CD4-positive, alpha-beta T cell (primary cell): ENCODE data around the gene MBOAT1. TPM values are rescaled to one million over a fixed set of nuclear protein-coding genes. Genes with fewer than 3 reads are reported as not detected.
A peak's percentile ranks its signal among the peaks of the same experiment; 100 is the strongest.

ENCODE experiments used
- ATAC-seq: fragments of 200-7000 bp; cut with Tn5 transposase; one replicate; pipeline ENCODE4 v1.10.0; 2022; ENCODE audit warnings: mild to moderate bottlenecking; ENCODE audit not compliant: poor library complexity
- CTCF ChIA-PET: fragments of 350-600 bp; sonication (Branson Sonifier 250); formaldehyde crosslinking; loops from one replicate; lab custom pipeline; 2021; ENCODE audit warnings: antibody characterized with exemption, inconsistent platforms; lab: Charles Lee
- POLR2A ChIA-PET: fragments of 350-600 bp; sonication (Branson Sonifier 250); formaldehyde crosslinking; loops from one replicate; lab custom pipeline; 2021; ENCODE audit warnings: antibody characterized with exemption, inconsistent platforms; lab: Charles Lee
- DNase-seq, 14 experiments: peaks; one replicate each; pipeline ENCODE4 v3.0.0-alpha.2; 2013 to 2020; ENCODE audit warnings: mixed read lengths in 2 of 14
- H3K27ac ChIP-seq, 2 donors: one replicate each; pipeline versions ENCODE4 v1.5.1 to v1.7.0; 2013; ENCODE audit warnings: low read length in 2 of 2, low read depth in 1 of 2, mild to moderate bottlenecking in 1 of 2
- H3K27me3 ChIP-seq, 2 experiments: 1 replicate in 1 of 2; 2 replicates in 1 of 2; pipeline versions ENCODE4 v1.6.1 to v1.7.0; 2013; ENCODE audit warnings: low read length in 2 of 2, control low read depth in 1 of 2, mild to moderate bottlenecking in 1 of 2, moderate library complexity in 1 of 2; ENCODE audit not compliant: insufficient read depth in 2 of 2, control insufficient read depth in 1 of 2
- H3K36me3 ChIP-seq: one replicate; pipeline ENCODE4 v1.6.1; 2013; ENCODE audit warnings: low read length, control low read depth; ENCODE audit not compliant: insufficient read depth
- H3K4me1 ChIP-seq: one replicate; pipeline ENCODE4 v1.6.1; 2013; ENCODE audit warnings: low read length, control low read depth; ENCODE audit not compliant: insufficient read depth
- H3K4me3 ChIP-seq: one replicate; pipeline ENCODE4 v1.5.1; 2013; ENCODE audit warnings: mild to moderate bottlenecking, low read length, moderate library complexity
- H3K9me3 ChIP-seq, 2 experiments: 1 replicate in 1 of 2; 2 replicates in 1 of 2; pipeline versions ENCODE4 v1.6.1 to v1.7.0; 2013; ENCODE audit warnings: low read length in 2 of 2, mild to moderate bottlenecking in 2 of 2, control low read depth in 1 of 2, moderate library complexity in 1 of 2; ENCODE audit not compliant: control insufficient read depth in 1 of 2, insufficient read depth in 1 of 2
- H3K27ac Mint-ChIP-seq: one replicate; pipeline ENCODE4 v1.8.0; 2020; ENCODE audit warnings: mixed read lengths
- H3K27me3 Mint-ChIP-seq: one replicate; pipeline ENCODE4 v1.8.0; 2021; ENCODE audit warnings: mixed read lengths
- H3K36me3 Mint-ChIP-seq: one replicate; pipeline ENCODE4 v1.8.0; 2021; ENCODE audit warnings: low read depth, mixed read lengths
- H3K4me1 Mint-ChIP-seq: one replicate; pipeline ENCODE4 v1.8.0; 2021; ENCODE audit warnings: low read depth, mixed read lengths
- H3K4me3 Mint-ChIP-seq: one replicate; pipeline ENCODE4 v1.8.0; 2020; ENCODE audit warnings: mild to moderate bottlenecking, mixed read lengths
- H3K9me3 Mint-ChIP-seq: one replicate; pipeline ENCODE4 v1.8.0; 2020; ENCODE audit warnings: mixed read lengths
- intact Hi-C, 2 experiments: fragments of 100-400 bp; cut with DNase I in 1 of 2; cut with micrococcal nuclease in 1 of 2; formaldehyde crosslinking; loops; one replicate each; pipeline versions ENCODE4 v1.15.1 to v1.9.0; 2023 to 2025; cut with DNase I, micrococcal nuclease
- total RNA-seq, 174 experiments: library from RNA in 2 of 174; stranded (reverse) in 2 of 174; gene quantifications; one replicate each; pipeline ENCODE4 v1.2.3 and lab custom pipeline; 2021 to 2026
- TF ChIP-seq, protein P1 (sequence below): fragments of 200-600 bp; IDR thresholded peaks from one replicate; pipeline ENCODE4 v1.8.0; 2022; ENCODE audit warnings: antibody characterized with exemption, mild to moderate bottlenecking

MBOAT1 gene
- total RNA-seq, 2 experiments from 2014 or later, result 17.2 to 18.5 TPM

DNA sequence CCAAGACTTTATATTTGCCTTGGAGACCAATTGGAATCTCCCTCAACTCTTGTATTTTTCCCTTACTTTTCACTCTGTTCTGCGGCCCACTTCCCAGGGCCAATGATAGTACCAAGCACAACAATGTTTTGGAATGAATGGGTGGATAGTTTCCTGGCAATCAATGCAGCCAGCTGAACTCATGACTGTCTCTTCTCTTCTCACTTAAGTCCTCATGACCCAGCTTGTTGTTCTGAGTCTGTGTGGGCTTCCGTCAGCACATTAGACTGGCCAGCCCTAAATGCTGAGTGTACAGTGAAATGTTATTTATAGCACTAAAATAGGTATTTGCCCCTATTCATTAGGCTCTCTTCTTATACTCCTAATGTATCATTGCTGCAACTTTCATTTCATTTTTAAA is 5.6 kb upstream of the MBOAT1 start:
- POLR2A ChIA-PET, result no interaction called here
- DNase-seq (no peak), ATAC-seq (no peak)
- Mint-ChIP-seq H3K36me3 (peaks cover 2% of the 10 kb centered on the region), H3K4me3 (no peak overlapping the region), H3K9me3 (no peaks in the 10 kb centered on the region), H3K4me1 (peaks cover 10% of the 10 kb centered on the region), H3K27me3 (no peaks in the 10 kb centered on the region), H3K27ac (no peak overlapping the region)
- no peaks in the 10 kb centered on the region for H3K36me3 ChIP-seq
- CTCF ChIA-PET, result no interaction called here
- no peaks in the 10 kb centered on the region for H3K9me3 ChIP-seq
- intact Hi-C loops, result no loop called here
- H3K27me3 ChIP-seq, result no peaks in the 10 kb centered on the region
- TF ChIP-seq, protein P1, sequence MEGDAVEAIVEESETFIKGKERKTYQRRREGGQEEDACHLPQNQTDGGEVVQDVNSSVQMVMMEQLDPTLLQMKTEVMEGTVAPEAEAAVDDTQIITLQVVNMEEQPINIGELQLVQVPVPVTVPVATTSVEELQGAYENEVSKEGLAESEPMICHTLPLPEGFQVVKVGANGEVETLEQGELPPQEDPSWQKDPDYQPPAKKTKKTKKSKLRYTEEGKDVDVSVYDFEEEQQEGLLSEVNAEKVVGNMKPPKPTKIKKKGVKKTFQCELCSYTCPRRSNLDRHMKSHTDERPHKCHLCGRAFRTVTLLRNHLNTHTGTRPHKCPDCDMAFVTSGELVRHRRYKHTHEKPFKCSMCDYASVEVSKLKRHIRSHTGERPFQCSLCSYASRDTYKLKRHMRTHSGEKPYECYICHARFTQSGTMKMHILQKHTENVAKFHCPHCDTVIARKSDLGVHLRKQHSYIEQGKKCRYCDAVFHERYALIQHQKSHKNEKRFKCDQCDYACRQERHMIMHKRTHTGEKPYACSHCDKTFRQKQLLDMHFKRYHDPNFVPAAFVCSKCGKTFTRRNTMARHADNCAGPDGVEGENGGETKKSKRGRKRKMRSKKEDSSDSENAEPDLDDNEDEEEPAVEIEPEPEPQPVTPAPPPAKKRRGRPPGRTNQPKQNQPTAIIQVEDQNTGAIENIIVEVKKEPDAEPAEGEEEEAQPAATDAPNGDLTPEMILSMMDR, result no peak
- no peak overlapping the region for H3K4me3 ChIP-seq
- no peak overlapping the region for H3K27ac ChIP-seq
- H3K4me1 ChIP-seq, result peaks cover 8% of the 10 kb centered on the region

DNA sequence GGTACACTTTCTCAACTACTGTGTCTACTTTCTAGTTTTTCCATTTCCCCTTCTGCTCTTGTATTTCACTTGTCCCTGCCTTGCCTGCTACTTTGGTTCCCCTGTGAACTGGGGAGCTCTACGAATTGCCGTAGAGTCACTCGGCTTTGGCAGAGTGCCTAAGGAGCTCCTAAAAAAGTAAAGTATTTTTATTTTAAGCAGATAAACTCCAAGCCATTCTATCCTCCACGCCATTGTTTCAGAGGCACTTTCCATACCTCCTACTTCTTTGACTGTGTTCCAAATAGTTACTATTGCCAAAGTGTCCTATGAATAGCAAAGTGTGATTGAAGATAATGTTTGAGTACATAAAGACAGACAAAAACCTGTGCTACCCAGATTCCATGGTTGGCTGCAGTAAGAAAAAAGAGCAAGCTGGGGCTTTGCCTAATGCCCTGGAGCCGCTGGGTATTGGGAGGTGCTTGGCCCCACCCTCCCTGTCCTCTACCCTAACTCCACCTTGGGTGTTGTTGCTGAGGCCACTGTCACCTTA is 5.1 kb upstream of the MBOAT1 start:
- Mint-ChIP-seq H3K27me3 (no peaks in the 10 kb centered on the region), H3K27ac (no peak overlapping the region), H3K4me1 (peaks cover 13% of the 10 kb centered on the region), H3K9me3 (no peaks in the 10 kb centered on the region), H3K4me3 (no peak overlapping the region), H3K36me3 (peaks cover 7% of the 10 kb centered on the region)
- ATAC-seq (no peak), DNase-seq (no peak)
- TF ChIP-seq, protein P1, result no peak
- Histone ChIP-seq H3K4me1 (peaks cover 9% of the 10 kb centered on the region), H3K36me3 (no peaks in the 10 kb centered on the region), H3K9me3 (no peaks in the 10 kb centered on the region), H3K27ac (no peak overlapping the region), H3K27me3 (no peaks in the 10 kb centered on the region), H3K4me3 (no peak overlapping the region)
- ChIA-PET POLR2A (interaction anchor here (0.9 kb wide), 1 partner anchor 11 kb away, joined by 3 read pairs; no protein-coding TSS in a partner anchor), CTCF (no interaction called here)
- intact Hi-C loops, result no loop called here

DNA sequence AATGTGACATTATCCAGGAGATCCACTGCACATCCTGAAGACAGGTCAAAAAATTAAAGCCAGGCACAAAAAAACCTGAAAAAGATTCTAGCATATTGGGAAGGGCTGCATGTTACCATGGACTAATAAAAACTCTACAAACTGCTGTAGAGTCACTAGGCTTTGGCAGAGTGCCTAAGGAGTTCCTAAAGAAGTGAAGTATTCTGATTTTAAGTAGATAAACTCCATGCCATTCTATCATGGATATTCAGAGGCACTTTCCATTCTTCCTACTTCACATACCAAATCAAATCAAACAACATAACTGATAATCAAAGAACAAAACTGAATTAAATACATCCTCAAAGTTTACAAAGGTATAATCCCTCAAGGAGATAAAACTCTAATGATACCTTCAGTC is 3.0 kb upstream of the MBOAT1 start:
- H3K27ac ChIP-seq, result no peak overlapping the region
- H3K36me3 ChIP-seq, result no peaks in the 10 kb centered on the region
- no peak for ATAC-seq
- TF ChIP-seq, protein P1, result no peak
- H3K9me3 ChIP-seq, result no peaks in the 10 kb centered on the region
- intact Hi-C loops, result no loop called here
- Mint-ChIP-seq H3K27me3 (no peaks in the 10 kb centered on the region), H3K27ac (peak overlapping the region; percentile 15), H3K4me1 (peaks cover 29% of the 10 kb centered on the region), H3K36me3 (peaks cover 11% of the 10 kb centered on the region), H3K9me3 (no peaks in the 10 kb centered on the region), H3K4me3 (peak overlapping the region; percentile 9)
- POLR2A ChIA-PET, result no interaction called here
- no peak for DNase-seq
- no peak overlapping the region for H3K4me3 ChIP-seq
- CTCF ChIA-PET, result no interaction called here
- no peaks in the 10 kb centered on the region for H3K27me3 ChIP-seq
- peaks cover 21% of the 10 kb centered on the region for H3K4me1 ChIP-seq
